Lower leg skin (tissue), 4 donors: ENCODE results near the gene SH2D2A. TPM values are rescaled to one million over a fixed set of nuclear protein-coding genes. Genes with fewer than 3 reads are reported as not detected.

Source experiments
- DNase-seq, 2 donors: peaks; one replicate each; pipeline ENCODE4 v3.0.0-alpha.2; 2019; ENCODE audit warnings: low spot score in 2 of 2
- H3K4me3 ChIP-seq: fragments of 200-600 bp; sonication (generic); 2 replicates; pipeline ENCODE4 v1.5.1; 2017; ENCODE audit warnings: mild to moderate bottlenecking, low read depth; ENCODE audit not compliant: poor library complexity, severe bottlenecking
- POLR2A ChIP-seq, 2 donors: fragments of 450-650 bp; IDR thresholded peaks; one replicate each; pipeline ENCODE4 v1.6.1; 2016 to 2017; ENCODE audit warnings: antibody characterized with exemption in 2 of 2, mild to moderate bottlenecking in 1 of 2, moderate library complexity in 1 of 2
- whole genome bisulfite sequencing, 2 donors: methylation state at CpG; one replicate each; pipeline ENCODE4 v1.1.5; 2018; 5-methylcytosine and 5-hydroxymethylcytosine counted together
- intact Hi-C: fragments of 100-400 bp; cut with DNase I; formaldehyde crosslinking; loops from one replicate; pipeline ENCODE4 v1.15.0; 2023; ENCODE audit warnings: low total_unique reads
- total RNA-seq, 4 donors: library from RNA; depleted of rRNA; stranded (reverse); fragments of >200 nt; gene quantifications; one replicate each; pipeline ENCODE4 v1.1.0, GENCODE V29; 2016
- TF ChIP-seq, protein P1 (sequence below), 3 donors: fragments of 450-650 bp; IDR thresholded peaks; one replicate each; pipeline ENCODE4 v1.5.1; 2016; ENCODE audit warnings: antibody characterized with exemption in 3 of 3, mild to moderate bottlenecking in 3 of 3, moderate library complexity in 2 of 3

Gene SH2D2A
- total RNA-seq, 4 donors from 2014 or later, result 1.5 TPM; not detected in 3

DNA sequence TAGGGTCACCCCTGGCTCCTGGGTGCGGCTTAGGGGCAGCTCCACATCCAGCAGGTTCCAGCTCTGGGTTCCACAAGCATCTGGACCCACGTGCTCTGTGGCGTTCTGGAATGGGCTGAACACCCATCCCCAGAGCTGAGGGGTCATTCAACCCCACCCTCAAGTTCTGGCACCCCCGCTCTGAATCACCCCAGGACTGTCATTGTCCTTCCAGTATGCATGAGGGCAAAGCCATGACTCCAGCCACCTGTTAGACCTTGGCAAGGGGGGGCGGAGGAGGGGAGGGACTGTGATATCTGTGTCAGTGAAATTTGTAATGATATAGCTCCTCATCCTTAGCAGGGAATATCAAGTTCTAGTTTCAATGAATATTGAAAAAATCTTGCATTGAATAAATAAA, 30.0 kb upstream of the SH2D2A start:
- intact Hi-C loops, result no loop called here
- TF ChIP-seq POLR2A (IDR thresholded peaks at IDR 0.05), result no peak
- TF ChIP-seq, protein P1, sequence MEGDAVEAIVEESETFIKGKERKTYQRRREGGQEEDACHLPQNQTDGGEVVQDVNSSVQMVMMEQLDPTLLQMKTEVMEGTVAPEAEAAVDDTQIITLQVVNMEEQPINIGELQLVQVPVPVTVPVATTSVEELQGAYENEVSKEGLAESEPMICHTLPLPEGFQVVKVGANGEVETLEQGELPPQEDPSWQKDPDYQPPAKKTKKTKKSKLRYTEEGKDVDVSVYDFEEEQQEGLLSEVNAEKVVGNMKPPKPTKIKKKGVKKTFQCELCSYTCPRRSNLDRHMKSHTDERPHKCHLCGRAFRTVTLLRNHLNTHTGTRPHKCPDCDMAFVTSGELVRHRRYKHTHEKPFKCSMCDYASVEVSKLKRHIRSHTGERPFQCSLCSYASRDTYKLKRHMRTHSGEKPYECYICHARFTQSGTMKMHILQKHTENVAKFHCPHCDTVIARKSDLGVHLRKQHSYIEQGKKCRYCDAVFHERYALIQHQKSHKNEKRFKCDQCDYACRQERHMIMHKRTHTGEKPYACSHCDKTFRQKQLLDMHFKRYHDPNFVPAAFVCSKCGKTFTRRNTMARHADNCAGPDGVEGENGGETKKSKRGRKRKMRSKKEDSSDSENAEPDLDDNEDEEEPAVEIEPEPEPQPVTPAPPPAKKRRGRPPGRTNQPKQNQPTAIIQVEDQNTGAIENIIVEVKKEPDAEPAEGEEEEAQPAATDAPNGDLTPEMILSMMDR (IDR thresholded peaks at IDR 0.05), result no peak
- no peak for DNase-seq
- WGBS, 2 donors, result 88 to 98% methylated on average over 5 of the region's 5 CpGs
- H3K4me3 ChIP-seq, result no peak overlapping the region

DNA sequence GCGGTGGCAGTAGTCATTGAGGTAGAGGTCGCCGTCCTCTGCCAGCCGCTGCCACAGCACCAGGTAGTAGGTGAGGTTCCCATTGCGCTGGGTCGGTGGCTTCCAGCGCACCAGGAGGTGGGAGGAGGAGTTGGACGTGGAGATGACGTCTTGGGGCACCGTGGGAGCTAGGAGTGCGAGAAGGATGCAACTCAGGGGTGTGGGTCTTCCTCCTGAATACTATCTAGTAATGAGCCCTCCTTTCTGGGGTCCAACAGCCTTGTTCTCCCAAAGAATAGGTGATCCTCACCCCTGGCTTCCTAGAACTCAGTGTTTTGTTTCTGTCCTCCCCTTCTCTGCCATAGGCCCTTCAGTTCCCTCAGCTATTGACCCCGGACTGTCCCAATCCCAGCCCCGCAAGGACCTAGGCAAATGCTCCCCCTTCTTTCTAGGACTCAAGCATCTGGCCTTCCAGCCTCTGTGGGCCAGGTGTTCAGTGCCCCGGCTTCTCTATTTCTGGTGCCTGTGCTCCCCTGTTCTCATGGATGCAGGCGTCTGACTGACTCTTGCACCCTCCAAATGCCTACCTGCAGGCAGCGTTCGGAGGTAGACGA, 29.4 kb upstream of the SH2D2A start:
- intact Hi-C loops, result no loop called here
- DNase-seq, result no peak
- no peak overlapping the region for H3K4me3 ChIP-seq
- TF ChIP-seq, protein P1 (IDR thresholded peaks at IDR 0.05), result no peak
- no peak for TF ChIP-seq POLR2A (IDR thresholded peaks at IDR 0.05)
- WGBS, 2 donors, result 53 to 63% methylated on average over 18 of the region's 18 CpGs

DNA sequence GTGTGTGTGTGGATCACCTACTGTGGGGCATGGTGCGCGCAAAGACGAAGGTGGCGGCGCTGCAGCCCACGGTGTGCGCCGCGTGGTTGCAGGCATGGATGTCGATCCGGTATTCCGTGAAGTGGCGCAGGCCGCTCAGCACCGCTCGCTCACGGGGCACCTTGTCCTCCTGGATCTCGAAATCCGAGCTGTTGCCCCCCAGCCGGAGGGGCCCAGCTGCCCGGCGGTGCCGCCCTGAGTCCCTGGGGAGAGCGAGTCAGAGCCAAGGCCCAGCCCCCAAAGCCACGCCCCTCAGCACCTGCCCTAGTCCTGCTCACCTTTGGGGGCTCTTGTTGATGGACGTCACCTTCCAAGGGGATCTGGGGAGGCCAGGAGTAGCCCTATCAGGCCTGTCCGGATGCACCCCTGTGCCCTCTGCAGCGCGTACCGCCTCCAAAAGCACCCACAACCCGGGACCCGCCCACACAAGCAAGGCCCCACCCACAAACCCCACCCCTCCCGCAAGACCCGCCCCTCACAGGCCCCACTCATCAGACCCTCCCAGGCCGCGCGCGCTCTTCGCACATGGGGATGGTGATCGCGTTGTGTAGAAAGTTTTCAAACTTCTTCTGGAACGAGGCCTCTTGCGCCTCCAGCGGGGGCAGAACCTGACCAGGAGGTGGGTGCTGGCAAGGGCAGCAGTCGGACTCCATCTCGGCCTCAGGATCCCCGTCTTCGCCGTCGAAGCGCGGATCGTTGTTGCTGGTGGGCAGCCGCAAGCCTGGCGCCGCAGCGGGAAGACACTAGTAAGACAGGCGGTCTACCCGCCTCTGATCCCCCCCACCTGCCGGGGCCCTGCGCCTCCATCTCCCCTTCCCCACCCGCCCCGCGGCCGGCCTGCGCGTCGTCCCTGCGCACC, 28.7 kb upstream of the SH2D2A start:
- DNase-seq, result no peak
- 9 to 17% methylated on average over 35 to 36 of the region's 69 CpGs for WGBS, 2 donors
- TF ChIP-seq, protein P1 (IDR thresholded peaks at IDR 0.05), result no peak
- TF ChIP-seq POLR2A (IDR thresholded peaks at IDR 0.05), result no peak
- no peak overlapping the region for H3K4me3 ChIP-seq
- intact Hi-C loops, result no loop called here

DNA sequence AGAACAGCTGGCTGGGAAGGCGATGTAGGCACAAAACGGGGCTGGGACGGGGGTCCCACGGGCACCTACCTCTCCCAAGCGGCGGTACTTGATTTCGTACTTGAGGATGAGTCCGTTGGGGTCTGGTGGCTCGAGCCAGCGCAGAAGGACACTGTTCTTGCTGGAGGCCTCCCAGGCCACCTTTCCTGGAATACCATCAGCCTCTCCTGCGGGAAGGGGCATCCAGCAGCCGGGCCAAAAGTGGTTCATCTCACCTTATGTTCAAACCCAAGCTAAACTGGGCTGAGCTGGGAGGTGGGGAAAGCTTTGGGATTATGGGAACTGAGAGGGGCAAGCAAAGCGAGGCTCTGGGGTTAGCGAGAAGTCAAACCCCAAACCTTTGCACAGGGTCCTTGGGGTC, 28.0 kb upstream of the SH2D2A start:
- intact Hi-C loops, result no loop called here
- DNase-seq, result no peak
- WGBS, 2 donors, result 18 to 29% methylated on average over 8 to 14 of the region's 14 CpGs
- H3K4me3 ChIP-seq, result no peak overlapping the region
- no peak for TF ChIP-seq POLR2A (IDR thresholded peaks at IDR 0.05)
- TF ChIP-seq, protein P1 (IDR thresholded peaks at IDR 0.05), result no peak

DNA sequence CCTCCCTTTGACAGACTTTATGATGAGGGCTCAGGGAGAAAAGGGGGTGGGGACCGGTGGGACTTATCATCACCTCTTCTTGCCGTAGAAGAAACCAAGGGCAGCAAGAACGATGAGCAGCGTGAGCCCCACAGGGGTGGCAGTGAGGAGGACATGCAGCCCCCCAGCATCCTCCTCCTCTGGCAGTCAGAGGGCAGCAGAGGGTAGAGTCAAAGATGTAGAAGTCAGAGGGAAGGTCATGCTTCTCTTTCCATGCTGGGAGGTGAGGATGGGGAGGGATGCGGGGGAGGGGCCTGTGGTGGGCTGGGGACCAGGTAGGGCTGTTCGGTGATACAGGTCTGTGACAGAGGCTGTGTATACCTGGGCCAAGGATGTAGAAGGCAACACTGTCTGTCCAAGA, 27.5 kb upstream of the SH2D2A start:
- H3K4me3 ChIP-seq, result no peak overlapping the region
- TF ChIP-seq POLR2A (IDR thresholded peaks at IDR 0.05), result no peak
- TF ChIP-seq, protein P1 (IDR thresholded peaks at IDR 0.05), result no peak
- WGBS, 2 donors, result 56 to 58% methylated on average over 6 of the region's 6 CpGs
- intact Hi-C loops, result no loop called here
- DNase-seq, result no peak
